T-helper 2 cell treated with Interferon-gamma antibody and Interleukin-4, amounts not matched to agents 5 μg/mL and 100 μg/mL, for 36 hours (primary cell): ENCODE data around the gene FGGY.

Experiments
- DNase-seq: peaks from one replicate; pipeline ENCODE4 v3.0.0; 2021; ENCODE audit warnings: low spot score
- H3K27ac Mint-ChIP-seq: one replicate; pipeline ENCODE4 v1.8.0; 2021; ENCODE audit warnings: mild to moderate bottlenecking, mixed read lengths
- H3K27me3 Mint-ChIP-seq: one replicate; pipeline ENCODE4 v1.8.0; 2021; ENCODE audit warnings: low read depth, mixed read lengths
- H3K36me3 Mint-ChIP-seq: one replicate; pipeline ENCODE4 v1.8.0; 2021; ENCODE audit warnings: low read depth, mixed read lengths
- H3K4me1 Mint-ChIP-seq: one replicate; pipeline ENCODE4 v1.8.0; 2021; ENCODE audit warnings: low read depth, mixed read lengths
- H3K4me3 Mint-ChIP-seq: one replicate; pipeline ENCODE4 v1.8.0; 2022; ENCODE audit warnings: mild to moderate bottlenecking, moderate library complexity, mixed read lengths
- H3K9me3 Mint-ChIP-seq: one replicate; pipeline ENCODE4 v1.8.0; 2021; ENCODE audit warnings: mixed read lengths

FGGY gene

DNA sequence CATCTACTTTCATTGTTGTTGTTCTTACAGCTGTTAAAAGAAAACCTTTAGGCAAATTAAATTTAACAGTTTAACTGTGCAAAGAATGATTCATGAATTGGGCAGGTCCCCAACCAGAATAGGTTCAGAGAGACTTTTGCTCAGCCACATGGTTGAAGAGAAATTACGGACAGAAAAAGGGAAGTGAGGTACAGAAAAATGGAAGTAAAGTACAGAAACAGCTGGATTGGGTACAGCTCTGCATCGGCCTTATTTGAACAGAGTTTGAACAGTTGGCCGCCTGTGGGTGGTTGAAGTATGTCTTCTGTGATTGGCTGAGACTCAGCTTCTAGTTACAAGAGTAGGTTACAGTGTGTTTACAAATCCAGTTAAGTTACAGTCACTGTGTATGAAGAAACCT, 210.1 kb downstream of the FGGY start:
- no peak for DNase-seq
- Mint-ChIP-seq H3K36me3 (no peaks in the 10 kb centered on the region), H3K9me3 (no peaks in the 10 kb centered on the region), H3K27me3 (no peaks in the 10 kb centered on the region), H3K4me3 (no peak overlapping the region), H3K4me1 (no peaks in the 10 kb centered on the region), H3K27ac (no peak overlapping the region)

DNA sequence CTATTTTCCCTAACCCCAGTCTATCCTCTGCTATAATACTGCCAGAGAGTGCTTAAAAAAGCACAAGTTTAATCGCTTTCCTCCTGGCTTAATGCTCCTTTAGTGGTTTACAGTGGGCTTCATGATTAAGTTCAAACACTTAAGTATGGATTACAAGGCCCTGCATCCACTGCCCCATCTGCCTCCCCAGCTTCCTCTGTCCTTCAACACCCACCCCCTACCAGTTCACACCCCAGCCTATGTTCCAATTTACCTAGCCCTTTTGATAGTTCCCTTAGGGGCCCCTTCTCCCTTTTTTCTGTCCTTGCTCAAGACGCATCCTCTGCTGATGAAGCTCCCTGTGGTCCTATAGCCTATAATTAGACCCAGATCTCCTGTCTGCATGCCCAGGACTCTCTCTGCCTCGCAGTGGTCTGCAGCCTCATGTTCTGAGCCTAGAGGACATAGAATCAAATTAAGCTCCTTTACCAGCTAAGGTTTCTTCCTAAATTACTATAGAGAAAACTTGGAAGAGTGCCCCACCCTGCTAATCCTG, 212.5 kb downstream of the FGGY start:
- H3K36me3 Mint-ChIP-seq: no peaks in the 10 kb centered on the region
- H3K4me3 Mint-ChIP-seq: no peak overlapping the region
- no peaks in the 10 kb centered on the region for H3K27me3 Mint-ChIP-seq
- DNase-seq: no peak
- no peak overlapping the region for H3K27ac Mint-ChIP-seq
- H3K4me1 Mint-ChIP-seq: no peaks in the 10 kb centered on the region
- H3K9me3 Mint-ChIP-seq: no peaks in the 10 kb centered on the region

DNA sequence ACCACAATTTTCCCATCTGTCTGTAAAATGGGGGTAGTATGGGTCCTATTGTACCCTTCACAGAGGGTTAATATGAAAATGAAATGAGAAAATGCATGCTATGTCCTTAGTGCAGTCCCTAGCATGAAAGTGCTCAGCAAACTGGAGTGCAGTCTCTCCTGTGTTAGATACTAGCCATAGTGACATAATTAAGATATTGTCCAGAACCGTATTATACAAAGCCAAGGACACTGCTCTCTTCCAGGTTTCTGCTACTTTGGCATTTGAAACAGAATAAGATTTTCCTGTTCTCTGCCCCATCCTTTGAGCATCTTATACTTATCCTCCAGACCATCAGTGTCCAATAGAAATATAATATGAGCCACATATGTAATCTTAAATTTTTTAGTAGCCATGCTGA, 213.4 kb downstream of the FGGY start:
- H3K27ac Mint-ChIP-seq: no peak overlapping the region
- H3K4me1 Mint-ChIP-seq: no peaks in the 10 kb centered on the region
- H3K27me3 Mint-ChIP-seq: no peaks in the 10 kb centered on the region

DNA sequence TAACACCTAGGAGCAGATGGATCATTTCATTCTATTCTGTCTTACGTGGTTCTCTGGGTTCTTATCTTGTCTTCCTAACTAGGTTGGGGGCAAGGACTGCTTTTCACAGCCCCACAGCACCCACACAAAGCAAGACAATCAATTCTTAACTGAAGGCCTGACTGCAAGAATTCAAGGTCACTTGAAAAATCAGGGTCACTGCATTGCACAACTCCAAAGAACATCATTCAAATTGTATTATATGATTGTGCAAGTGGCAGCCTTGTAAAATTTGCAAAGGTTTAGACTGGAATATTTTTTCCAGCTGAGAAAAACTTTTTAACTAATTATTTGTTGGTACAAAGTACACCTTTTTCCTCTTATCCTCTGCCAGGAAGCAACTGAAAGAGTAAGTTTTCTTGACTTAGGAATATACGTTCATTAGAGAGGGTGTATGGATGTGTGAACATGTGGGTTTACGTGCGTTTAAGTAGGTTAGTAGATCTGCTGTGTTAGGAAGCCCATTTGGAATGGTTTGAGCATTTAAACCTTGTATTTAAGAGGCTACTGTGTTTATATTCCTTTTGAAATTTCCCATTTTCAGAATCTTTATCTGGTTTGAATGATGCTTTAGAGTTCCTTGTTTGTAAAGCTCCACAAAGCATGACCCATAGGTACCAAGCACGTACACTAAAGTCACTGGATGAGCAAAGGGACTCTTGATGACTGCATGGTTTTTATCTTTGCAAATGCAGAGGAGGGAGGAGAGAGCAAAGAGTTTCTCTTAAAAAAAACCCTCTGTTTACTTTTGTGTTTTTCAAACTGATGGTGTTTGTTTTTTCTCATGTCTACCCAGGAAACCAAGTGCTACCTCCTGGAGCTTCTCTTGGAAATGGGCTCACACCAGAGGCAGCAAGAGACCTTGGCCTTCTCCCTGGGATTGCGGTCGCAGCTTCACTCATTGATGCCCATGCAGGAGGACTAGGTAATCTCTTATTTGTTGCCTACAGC, 214.9 kb downstream of the FGGY start:
- Mint-ChIP-seq H3K27me3 (no peaks in the 10 kb centered on the region), H3K27ac (no peak overlapping the region), H3K4me1 (no peaks in the 10 kb centered on the region), H3K9me3 (no peaks in the 10 kb centered on the region), H3K4me3 (no peak overlapping the region), H3K36me3 (no peaks in the 10 kb centered on the region)
- no peak for DNase-seq

More for the DNA sequence above, 213.4 kb downstream of the FGGY start:
- Mint-ChIP-seq H3K4me3 (no peak overlapping the region), H3K36me3 (no peaks in the 10 kb centered on the region), H3K9me3 (no peaks in the 10 kb centered on the region)
- no peak for DNase-seq

DNA sequence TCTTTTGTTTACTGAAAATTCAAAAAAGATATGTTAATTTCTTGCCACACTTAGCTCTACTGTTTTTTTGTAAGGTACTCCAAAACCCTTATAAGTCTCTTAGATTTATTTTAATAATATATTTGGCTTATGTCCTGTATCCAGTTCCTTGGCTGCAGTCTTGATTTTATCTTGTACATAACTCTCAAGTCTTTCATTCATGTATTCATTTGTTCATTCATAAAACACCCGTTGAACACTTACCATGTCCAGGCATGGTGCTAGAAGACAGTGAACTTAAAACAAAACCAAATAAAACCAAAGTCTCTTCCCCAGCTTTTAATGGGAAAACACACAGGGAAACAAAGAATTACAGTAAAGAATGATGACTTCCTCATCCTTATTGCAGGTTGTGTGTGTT, 215.8 kb downstream of the FGGY start:
- no peaks in the 10 kb centered on the region for H3K4me1 Mint-ChIP-seq
- H3K4me3 Mint-ChIP-seq: no peak overlapping the region
- no peaks in the 10 kb centered on the region for H3K9me3 Mint-ChIP-seq
- no peaks in the 10 kb centered on the region for H3K36me3 Mint-ChIP-seq
- no peak for DNase-seq
- no peak overlapping the region for H3K27ac Mint-ChIP-seq
- no peaks in the 10 kb centered on the region for H3K27me3 Mint-ChIP-seq

DNA sequence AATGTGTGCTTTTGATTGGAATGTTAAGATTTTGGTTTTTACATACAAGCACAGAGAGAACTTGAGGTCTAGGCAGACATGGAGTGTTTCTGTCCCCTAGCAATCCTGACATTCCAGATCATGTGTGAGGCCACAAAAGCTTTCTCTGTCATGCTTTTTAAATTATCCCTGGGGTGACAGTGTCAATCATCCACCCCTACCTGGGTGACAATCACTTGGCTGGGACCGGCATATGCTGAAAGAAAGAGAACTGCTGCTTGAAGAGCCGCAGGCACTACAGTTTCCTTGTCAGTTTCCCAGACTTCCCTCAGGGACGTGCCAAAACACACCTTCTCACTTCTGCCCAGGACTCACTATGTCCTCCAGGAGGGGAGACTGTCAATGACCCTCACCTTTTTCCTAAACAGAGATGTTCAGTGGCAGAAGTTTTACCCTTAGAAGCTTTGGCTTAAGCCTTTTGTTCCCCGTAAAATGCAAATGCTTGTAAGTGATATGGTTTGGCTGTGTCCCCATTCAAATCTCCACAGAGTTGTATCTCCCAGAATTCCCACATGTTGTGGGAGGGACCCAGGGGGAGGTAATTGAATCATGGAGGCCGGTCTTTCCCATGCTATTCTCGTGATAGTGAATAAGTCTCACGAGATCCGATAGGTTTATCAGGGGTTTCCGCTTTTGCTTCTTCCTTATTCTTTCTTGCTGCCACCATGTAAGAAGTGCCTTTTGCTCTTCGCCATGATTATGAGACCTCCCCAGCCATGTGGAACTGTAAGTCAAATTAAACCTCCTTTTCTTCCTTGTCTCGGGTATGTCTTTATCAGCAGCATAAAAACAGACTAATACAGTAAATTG, 217.4 kb downstream of the FGGY start:
- Mint-ChIP-seq H3K4me1 (no peaks in the 10 kb centered on the region), H3K36me3 (no peaks in the 10 kb centered on the region), H3K4me3 (no peak overlapping the region), H3K27me3 (no peaks in the 10 kb centered on the region), H3K27ac (no peak overlapping the region), H3K9me3 (no peaks in the 10 kb centered on the region)
- DNase-seq: no peak

DNA sequence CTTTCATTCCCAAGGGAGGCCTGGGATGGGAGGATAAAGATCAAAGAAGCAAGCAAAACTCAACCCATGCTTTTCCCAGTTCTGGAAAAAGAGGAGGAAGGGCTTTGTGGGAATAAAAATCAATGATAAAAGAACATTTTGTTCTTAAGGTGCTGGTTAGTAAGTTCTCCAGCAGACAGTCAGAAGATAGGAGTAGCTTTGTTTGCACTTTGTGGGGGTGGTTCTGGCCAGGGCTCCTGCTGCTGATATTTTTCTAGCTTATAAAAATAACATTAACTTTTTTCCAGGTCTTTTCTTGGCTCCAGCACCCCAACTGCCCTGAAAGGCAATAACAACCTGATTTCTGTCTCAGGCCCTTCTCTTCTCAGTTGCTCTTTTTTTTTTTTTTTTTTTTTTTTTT, 220.0 kb downstream of the FGGY start:
- Mint-ChIP-seq H3K27ac (no peak overlapping the region), H3K9me3 (no peaks in the 10 kb centered on the region), H3K36me3 (no peaks in the 10 kb centered on the region), H3K27me3 (no peaks in the 10 kb centered on the region), H3K4me3 (no peak overlapping the region), H3K4me1 (no peaks in the 10 kb centered on the region)
- no peak for DNase-seq

DNA sequence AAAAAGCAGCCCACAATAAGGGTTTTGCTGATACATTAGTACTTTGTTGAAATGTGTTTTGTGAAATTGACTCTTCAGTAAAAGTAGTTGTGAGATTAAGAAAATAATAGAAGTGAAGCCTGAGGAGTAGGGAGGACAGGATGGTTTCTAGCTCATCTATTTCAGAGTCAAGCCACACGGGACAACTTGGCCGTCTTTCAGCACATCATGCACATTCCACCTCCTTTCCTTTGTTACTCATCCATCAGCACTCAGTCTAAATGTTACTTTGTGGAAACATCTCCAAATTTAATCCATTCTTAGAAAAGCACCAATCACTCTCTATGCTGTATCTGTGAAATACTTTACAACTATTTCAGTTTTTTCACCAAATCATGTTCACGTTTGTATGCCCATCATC, 223.3 kb downstream of the FGGY start:
- no peaks in the 10 kb centered on the region for H3K4me1 Mint-ChIP-seq
- H3K27ac Mint-ChIP-seq: no peak overlapping the region
- no peak overlapping the region for H3K4me3 Mint-ChIP-seq
- H3K36me3 Mint-ChIP-seq: no peaks in the 10 kb centered on the region
- DNase-seq: no peak
- H3K27me3 Mint-ChIP-seq: no peaks in the 10 kb centered on the region
- H3K9me3 Mint-ChIP-seq: no peaks in the 10 kb centered on the region

DNA sequence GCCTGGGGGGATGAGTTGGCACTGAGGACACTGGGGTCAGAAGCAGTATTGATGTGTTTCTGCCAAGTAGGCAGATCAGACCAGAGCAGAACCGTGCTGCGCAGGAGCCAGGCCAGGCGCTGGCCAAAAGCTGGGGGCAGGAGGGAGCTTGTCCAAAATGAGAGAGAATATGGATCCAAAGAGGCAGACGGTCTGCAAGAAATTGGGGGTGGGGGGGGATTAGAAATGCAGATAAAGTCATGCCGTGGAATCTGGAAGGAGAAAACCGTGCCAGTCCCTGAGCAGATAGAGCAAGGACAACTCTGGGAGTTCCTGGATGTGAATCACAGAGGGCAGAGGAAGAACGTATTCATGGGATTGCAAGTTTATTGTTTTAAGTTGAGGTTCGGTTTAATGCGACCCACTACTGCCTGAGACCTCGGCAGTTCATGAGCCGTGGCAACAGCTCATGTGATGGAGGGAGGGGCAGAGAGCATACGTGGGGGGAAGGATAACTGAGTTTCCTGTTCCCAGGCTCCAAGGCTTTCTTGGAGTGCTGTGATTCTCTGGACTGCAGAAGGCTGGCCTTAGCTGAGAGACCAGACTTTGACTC, 224.0 kb downstream of the FGGY start:
- H3K4me3 Mint-ChIP-seq: no peak overlapping the region

DNA sequence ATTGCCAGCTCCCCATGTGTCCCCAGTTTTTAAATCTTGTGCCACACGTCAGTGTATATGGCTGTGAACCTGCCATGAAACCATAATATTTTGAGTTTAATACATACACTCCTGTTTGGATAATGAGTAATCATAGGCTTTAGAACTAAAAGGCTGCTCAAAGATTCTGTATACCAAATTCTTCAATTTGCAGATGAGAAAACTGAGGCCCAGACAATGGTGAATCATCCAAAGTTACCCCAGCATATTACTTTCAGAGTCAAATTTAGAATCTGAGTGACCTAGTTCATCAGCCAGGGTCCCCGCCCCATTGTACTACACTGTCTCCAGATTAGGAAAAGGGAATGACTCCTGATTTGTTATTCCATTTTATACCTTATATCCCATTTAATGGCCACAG, 224.6 kb downstream of the FGGY start:
- Mint-ChIP-seq H3K4me1 (no peaks in the 10 kb centered on the region), H3K4me3 (no peak overlapping the region), H3K36me3 (no peaks in the 10 kb centered on the region), H3K27me3 (no peaks in the 10 kb centered on the region), H3K27ac (no peak overlapping the region), H3K9me3 (no peaks in the 10 kb centered on the region)
- no peak for DNase-seq

More for the DNA sequence above, 224.0 kb downstream of the FGGY start:
- no peaks in the 10 kb centered on the region for H3K4me1 Mint-ChIP-seq
- no peak overlapping the region for H3K27ac Mint-ChIP-seq
- H3K27me3 Mint-ChIP-seq: no peaks in the 10 kb centered on the region
- no peaks in the 10 kb centered on the region for H3K9me3 Mint-ChIP-seq
- no peaks in the 10 kb centered on the region for H3K36me3 Mint-ChIP-seq
- DNase-seq: no peak

DNA sequence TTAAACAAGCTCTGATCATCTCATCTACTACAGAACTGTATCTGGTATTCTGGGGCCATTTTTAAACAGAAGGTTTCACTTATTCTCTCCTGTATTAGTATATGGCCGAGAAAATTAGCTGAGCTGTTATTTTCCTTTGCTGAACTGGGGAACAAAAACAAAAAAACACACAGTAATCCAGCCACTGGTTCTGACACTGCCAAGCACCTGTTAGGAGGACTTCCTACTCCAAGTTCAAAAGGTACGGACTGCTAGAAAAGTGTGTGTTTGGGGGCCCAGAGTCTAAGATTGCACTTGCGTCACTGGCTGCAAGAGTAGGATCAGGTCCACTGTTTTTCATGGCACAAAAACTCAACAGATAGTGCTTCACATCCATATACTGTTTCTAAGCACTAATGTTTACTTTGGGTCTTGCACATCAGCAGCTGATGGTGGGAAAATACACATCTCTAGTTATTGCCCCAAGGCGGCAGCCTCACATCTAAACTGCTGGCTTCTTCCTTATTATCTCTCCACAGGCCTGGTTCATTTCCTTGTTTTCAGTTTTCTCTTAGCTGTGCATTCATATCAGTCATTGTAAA, 226.1 kb downstream of the FGGY start:
- Mint-ChIP-seq H3K27me3 (no peaks in the 10 kb centered on the region), H3K4me1 (no peaks in the 10 kb centered on the region), H3K27ac (no peak overlapping the region), H3K9me3 (no peaks in the 10 kb centered on the region), H3K4me3 (no peak overlapping the region), H3K36me3 (no peaks in the 10 kb centered on the region)
- DNase-seq: no peak

DNA sequence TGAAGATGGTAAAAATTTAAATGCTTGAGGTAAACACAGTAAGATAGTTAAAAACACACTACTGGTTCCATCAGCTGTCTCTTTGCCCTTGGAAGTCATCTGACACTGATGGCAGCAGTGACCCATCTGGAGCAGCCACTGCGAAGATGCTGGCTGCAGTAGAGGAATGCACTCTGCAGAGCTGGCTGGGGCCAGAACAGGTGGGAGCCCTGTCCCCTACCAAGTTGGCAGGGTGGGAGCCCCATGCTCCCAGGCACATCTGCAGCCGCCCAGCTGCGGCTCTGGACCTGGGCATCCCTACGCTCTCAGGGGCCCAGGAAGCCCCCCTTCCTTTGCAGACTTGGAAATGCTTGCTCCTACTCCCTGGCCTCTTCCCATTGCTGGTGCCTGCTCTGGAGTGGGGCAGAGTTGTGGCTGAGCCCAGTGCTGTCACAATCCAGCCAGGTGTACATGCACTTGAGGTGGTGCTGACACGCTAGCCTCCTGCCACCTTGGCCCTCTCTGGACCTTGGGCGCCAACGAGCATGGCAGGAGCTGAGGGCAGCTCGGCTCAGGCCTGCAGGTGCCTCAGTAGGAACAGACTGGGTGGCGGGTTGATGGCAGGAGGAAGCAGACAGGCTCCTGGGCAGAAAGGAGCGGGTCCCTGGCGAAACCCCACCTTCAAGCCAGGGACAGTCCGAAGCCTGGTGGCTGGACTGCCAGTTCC, 227.0 kb downstream of the FGGY start:
- DNase-seq: no peak
- H3K4me3 Mint-ChIP-seq: no peak overlapping the region
- no peaks in the 10 kb centered on the region for H3K36me3 Mint-ChIP-seq
- no peaks in the 10 kb centered on the region for H3K27me3 Mint-ChIP-seq
- no peaks in the 10 kb centered on the region for H3K4me1 Mint-ChIP-seq
- H3K27ac Mint-ChIP-seq: no peak overlapping the region
- H3K9me3 Mint-ChIP-seq: no peaks in the 10 kb centered on the region

DNA sequence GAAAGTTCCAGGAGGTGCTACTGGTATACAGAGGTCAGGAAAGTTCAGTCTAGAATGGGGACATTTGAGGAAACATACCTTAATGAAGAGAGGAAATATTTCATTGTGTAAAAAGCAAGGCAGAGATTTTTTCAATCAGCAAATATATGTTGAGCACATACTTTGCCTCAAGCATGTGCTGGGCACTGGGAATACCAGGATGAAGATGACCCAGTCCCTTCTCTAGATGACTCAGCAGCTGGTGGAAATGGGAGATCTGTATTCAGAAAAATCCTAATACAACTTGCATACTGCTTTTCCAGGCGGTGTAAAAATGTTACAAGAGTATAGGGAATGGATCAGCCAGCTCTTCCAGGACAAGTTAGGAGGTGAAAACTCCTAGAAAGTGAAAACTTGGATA, 229.3 kb downstream of the FGGY start:
- Mint-ChIP-seq H3K9me3 (no peaks in the 10 kb centered on the region), H3K36me3 (no peaks in the 10 kb centered on the region), H3K4me1 (no peaks in the 10 kb centered on the region), H3K27ac (no peak overlapping the region), H3K4me3 (no peak overlapping the region), H3K27me3 (no peaks in the 10 kb centered on the region)
- DNase-seq: no peak
